ENCODE measurements around the gene ZBTB42. TPM values are rescaled to one million over a fixed set of nuclear protein-coding genes. Genes with fewer than 3 reads are reported as not detected.

Gene ZBTB42
- total RNA-seq, 6 donors from 2014 or later: 13.9 to 24.8 (median 20.9) TPM

- Histone ChIP-seq H3K36me3 (no peaks in the 10 kb centered on the region), H3K9me3 (no peaks in the 10 kb centered on the region)
- 92 to 94% methylated on average over 19 to 22 of the region's 22 CpGs for WGBS, 2 donors
Measured at GRCh38 chr14:104822821-104823615, 22.1 kb downstream of the ZBTB42 start.

DNA sequence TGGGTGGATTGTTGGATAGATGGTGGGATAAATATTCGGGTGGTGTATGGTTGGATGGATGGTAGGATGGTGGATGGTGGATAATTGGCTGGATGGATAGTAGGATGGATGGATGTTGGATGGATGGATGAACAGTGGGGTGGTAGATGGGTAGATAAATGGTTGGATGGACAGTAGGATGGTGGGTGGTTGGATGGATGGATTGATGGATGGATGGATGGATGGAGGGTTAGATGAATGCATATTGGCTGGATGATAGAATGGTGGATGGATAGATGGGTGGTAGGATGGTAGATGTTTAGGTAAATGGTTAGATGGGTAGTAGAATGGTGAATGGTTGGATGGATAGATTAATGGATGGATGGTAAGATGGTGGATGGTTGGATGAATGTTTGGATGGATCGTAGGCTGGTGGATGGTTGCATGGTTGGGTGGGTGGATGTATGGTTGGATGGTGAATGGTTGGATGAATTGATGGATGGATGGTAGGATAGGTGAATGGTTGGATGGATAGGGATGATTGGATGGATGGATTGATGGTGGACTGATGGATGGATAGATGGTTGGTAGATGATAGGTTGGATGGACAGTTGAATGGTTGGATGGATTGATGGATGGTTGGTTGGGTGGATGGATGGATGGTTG lies 23.6 kb downstream of the ZBTB42 start:
- H3K9me3 ChIP-seq: no peaks in the 10 kb centered on the region
- TF ChIP-seq POLR2AphosphoS5 (IDR thresholded peaks at IDR 0.05): no peak
- TF ChIP-seq EP300 (IDR thresholded peaks at IDR 0.05): no peak
- no peak for TF ChIP-seq POLR2A (IDR thresholded peaks at IDR 0.05)
- TF ChIP-seq CTCF (IDR thresholded peaks at IDR 0.05): no peak
- H3K27ac ChIP-seq: no peak overlapping the region
- DNase-seq: no peak
- no peak overlapping the region for H3K4me3 ChIP-seq
- no peak for ATAC-seq (ENCODE audit: low FRiP score in 2 of 2)
- peaks cover 25 to 39% (median 29%) of the 10 kb centered on the region in 4 donors for H3K4me1 ChIP-seq
- H3K36me3 ChIP-seq: no peaks in the 10 kb centered on the region
- no peaks in the 10 kb centered on the region for H3K27me3 ChIP-seq
- WGBS, 2 donors: 94% methylated on average over 2 of the region's 2 CpGs

More at GRCh38 chr14:104822821-104823615, 22.1 kb downstream of the ZBTB42 start:
- peaks cover 25 to 39% (median 29%) of the 10 kb centered on the region in 4 donors for H3K4me1 ChIP-seq
- ATAC-seq (ENCODE audit: low FRiP score in 2 of 2) (no peak), DNase-seq (no peak)
- H3K4me3 ChIP-seq: no peak overlapping the region
- H3K27ac ChIP-seq: no peak overlapping the region
- TF ChIP-seq POLR2AphosphoS5 (IDR thresholded peaks at IDR 0.05) (no peak), POLR2A (IDR thresholded peaks at IDR 0.05) (no peak), EP300 (IDR thresholded peaks at IDR 0.05) (no peak), CTCF (IDR thresholded peaks at IDR 0.05) (no peak)
- H3K27me3 ChIP-seq: no peaks in the 10 kb centered on the region

- peak overlapping the region; percentile 45 to 64 (median 58) for H3K4me3 ChIP-seq
- 0% methylated on average over 4 to 10 of the region's 54 CpGs for WGBS, 2 donors
- DNase-seq: peak; percentile 92 to 100
- peak overlapping the region; percentile 9 to 76 (median 58) for H3K27ac ChIP-seq
- no peaks in the 10 kb centered on the region for H3K36me3 ChIP-seq
- ATAC-seq (ENCODE audit: low FRiP score in 2 of 2): peak; percentile 93 to 97
- peaks cover 19 to 25% (median 21%) of the 10 kb centered on the region in 4 donors for H3K4me1 ChIP-seq
- no peaks in the 10 kb centered on the region for H3K9me3 ChIP-seq
- TF ChIP-seq POLR2A (IDR thresholded peaks at IDR 0.05): peak in 1 of 4 donors; percentile 10
- peak; percentile 88 to 97 (median 92) for TF ChIP-seq CTCF (IDR thresholded peaks at IDR 0.05)
- peak; percentile 22 to 36 for TF ChIP-seq POLR2AphosphoS5 (IDR thresholded peaks at IDR 0.05)
- no peak for TF ChIP-seq EP300 (IDR thresholded peaks at IDR 0.05)
- no peaks in the 10 kb centered on the region for H3K27me3 ChIP-seq
Measured at GRCh38 chr14:104826189-104826860, 25.4 kb downstream of the ZBTB42 start.

- Histone ChIP-seq H3K9me3 (no peaks in the 10 kb centered on the region), H3K27ac (peak overlapping the region in 2 of 4 donors; percentile 48 to 49), H3K4me3 (peak overlapping the region; percentile 35 to 64 (median 50)), H3K4me1 (peaks cover 19 to 25% (median 21%) of the 10 kb centered on the region in 4 donors), H3K36me3 (no peaks in the 10 kb centered on the region), H3K27me3 (no peaks in the 10 kb centered on the region)
- TF ChIP-seq POLR2AphosphoS5 (IDR thresholded peaks at IDR 0.05): no peak
- TF ChIP-seq EP300 (IDR thresholded peaks at IDR 0.05): no peak
- TF ChIP-seq CTCF (IDR thresholded peaks at IDR 0.05): no peak
- no peak for TF ChIP-seq POLR2A (IDR thresholded peaks at IDR 0.05)
- DNase-seq (no peak), ATAC-seq (ENCODE audit: low FRiP score in 2 of 2) (no peak)
- 0 to 1% methylated on average over 6 to 20 of the region's 27 CpGs for WGBS, 2 donors
Measured at GRCh38 chr14:104826861-104827176, 25.9 kb downstream of the ZBTB42 start.
